ENCODE data around the gene FAM200A.
A peak's percentile ranks its signal among the peaks of the same experiment; 100 is the strongest.

The FAM200A gene

DNA sequence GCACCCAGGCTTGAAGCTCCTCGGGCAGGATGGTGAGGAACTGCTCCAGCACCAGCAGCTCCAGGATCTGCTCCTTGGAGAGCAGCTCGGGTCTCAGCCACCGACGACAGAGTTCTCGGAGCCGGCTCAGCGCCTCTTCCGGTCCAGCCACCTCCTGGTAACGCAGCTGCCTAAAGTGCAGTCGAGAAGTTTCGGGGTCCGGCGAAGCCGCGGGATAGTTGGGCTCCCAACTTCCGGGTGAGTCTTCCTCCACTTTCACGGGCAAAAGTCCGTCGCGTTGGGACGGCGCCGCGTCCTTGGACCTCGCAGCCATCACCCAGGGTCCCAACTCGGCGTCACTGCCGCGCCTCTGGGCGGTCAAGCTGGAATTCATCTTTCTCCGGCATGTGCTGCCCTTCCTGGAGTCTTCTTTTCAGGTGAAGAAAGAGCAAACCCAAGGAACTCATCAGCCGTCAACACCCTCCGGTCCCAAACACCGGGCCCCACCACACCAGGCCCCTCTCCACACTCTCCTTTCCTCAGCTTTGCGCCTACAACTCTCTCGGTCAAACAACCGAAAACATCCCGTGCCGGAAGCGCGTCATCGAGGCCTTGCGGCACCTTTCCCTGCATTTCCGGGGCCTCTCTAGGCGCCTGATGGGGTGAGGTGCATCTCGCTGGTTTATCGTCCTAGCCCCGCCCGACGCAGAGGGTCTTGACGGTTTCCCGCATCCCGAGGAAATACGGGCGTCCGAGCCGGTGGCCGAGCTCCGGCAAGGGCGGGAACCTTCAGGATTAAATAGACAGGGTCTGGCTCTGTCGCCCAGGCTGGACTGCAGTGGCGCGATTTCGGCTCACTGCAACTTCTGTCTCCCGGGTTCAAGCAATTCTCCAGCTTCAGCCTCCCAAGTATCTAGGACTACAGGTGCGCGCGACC lies 51.9 kb downstream of the FAM200A start, which contains the start of gene ZNF394:
TSS of gene ZNF394 (minus strand) at position 561 of the 916 bp plus-strand sequence. CDS start at position 373, 188 bp downstream.
- DNase-seq, result peak; percentile 92

DNA sequence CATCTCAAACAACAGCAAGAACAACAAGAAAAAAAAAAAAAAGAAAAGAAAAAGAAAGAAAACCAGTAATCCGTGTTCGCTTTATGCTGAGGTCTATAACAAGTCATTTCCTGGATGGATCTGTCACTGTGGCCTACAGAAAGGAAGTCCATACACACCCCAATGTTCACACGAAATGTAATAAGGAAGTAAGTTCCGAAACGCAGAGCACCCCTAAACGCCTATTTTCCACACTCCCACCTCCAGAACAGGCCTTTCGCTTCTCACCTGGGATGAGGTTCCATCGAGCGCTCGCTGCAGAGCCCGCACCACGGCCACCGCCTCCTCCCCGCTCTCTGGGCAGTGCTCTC lies 52.6 kb downstream of the FAM200A start:
- no peak for DNase-seq

DNA sequence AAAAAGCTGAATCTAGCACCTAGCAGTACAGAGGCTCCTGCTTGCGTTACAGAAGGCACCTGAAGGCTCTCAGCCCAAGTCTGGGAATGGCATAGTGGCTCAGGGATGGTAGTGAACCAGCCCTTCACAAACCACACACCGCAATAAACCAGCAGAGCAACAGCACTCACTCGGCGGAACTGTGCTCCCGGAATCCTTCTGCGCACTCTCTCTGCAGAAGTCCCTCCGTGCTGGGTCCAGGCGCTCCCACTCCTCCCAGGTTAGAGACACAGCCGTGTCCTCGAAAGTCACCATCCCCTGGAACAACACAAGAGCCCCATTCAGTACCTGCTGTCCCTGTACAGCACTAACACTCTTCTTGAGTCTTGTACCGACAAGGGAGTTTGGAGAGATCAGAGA lies 53.4 kb downstream of the FAM200A start:
- no peak for DNase-seq

DNA sequence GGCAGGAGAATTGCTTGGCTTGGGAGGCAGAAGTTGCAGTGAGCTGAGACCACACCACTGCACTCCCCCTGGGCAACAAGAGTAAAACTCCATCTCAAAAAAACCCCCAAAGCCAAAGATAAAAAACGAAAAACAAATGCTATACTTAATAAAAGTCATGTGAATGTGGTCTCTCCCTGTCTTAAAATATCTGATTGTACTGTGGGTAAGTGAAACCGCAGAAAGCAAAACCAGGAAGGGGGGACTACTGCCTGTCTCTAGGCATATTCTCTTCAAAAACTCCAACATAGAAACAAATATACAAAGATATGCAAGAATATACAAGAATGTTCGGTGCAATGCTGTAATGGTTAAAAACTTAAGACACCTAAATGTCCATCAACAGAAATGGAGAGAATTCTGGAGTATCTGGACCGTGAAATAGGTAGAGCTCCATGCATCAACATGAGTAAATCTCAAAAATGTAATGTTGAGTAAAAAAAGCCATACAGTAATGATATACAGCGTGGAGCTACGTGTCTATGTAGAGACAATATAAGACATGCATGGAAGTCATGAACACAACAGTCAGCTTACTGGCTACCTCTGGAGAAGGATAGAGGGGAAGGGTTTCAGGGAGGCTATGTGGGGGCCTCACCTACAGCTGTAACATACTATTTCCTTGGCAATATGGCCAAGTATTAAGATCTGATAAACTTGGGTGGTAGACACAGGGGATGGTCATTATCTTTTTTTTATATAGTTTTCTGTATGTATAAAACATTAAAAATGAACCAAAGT lies 54.0 kb downstream of the FAM200A start:
- DNase-seq, result no peak

All from stimulated activated CD4-positive, alpha-beta T cell treated with anti-CD3 and anti-CD28 coated beads, Interleukin-15, amount 100 ng/mL, for 24 hours (primary cell).